GM18520 (cell line): ENCODE data around the gene TFB1M.
"Not testable (repeated sequence)": the region's sequence is repeated elsewhere in the genome, so short reads cannot be mapped to it uniquely, and the experiment has no call there.

Experiments
- ATAC-seq: cut with Tn5 transposase; IDR thresholded peaks from one replicate; pipeline ENCODE4 v1.9.1; 2021; ENCODE audit not compliant: unreplicated experiment

Gene TFB1M

GRCh38 chr6:155244434-155244833, 69.8 kb downstream of the TFB1M start:
- no peak for ATAC-seq

- ATAC-seq = no peak
These were observed 72.3 kb downstream of the TFB1M start for GRCh38 chr6:155241966-155242365.

- no peak for ATAC-seq
These were observed 73.2 kb downstream of the TFB1M start for GRCh38 chr6:155240905-155241600.

- ATAC-seq = no peak
These were observed 76.7 kb downstream of the TFB1M start for GRCh38 chr6:155237613-155238012.

GRCh38 chr6:155235087-155235486, 79.2 kb downstream of the TFB1M start:
- no peak for ATAC-seq

- ATAC-seq = no peak
These were observed 79.6 kb downstream of the TFB1M start for GRCh38 chr6:155234687-155235086.

GRCh38 chr6:155234167-155234566, 80.1 kb downstream of the TFB1M start:
- no peak for ATAC-seq

- no peak for ATAC-seq
These were observed 81.4 kb downstream of the TFB1M start for GRCh38 chr6:155232848-155233247.

GRCh38 chr6:155230975-155231374, 83.3 kb downstream of the TFB1M start:
- ATAC-seq = not testable (repeated sequence)

- no peak for ATAC-seq
These were observed 85.6 kb downstream of the TFB1M start for GRCh38 chr6:155228546-155229166.

GRCh38 chr6:155227046-155227445, 87.2 kb downstream of the TFB1M start:
- no peak for ATAC-seq

GRCh38 chr6:155224618-155225017, 89.7 kb downstream of the TFB1M start:
- no peak for ATAC-seq

GRCh38 chr6:155223646-155224451, 90.4 kb downstream of the TFB1M start:
- ATAC-seq = peak; percentile 98

GRCh38 chr6:155222506-155222905, 91.8 kb downstream of the TFB1M start:
- no peak for ATAC-seq

GRCh38 chr6:155221086-155221485, 93.2 kb downstream of the TFB1M start:
- ATAC-seq = no peak

GRCh38 chr6:155219858-155220301, 94.4 kb downstream of the TFB1M start:
- ATAC-seq = no peak

GRCh38 chr6:155219299-155219698, 95.0 kb downstream of the TFB1M start:
- no peak for ATAC-seq

- not testable (repeated sequence) for ATAC-seq
These were observed 95.6 kb downstream of the TFB1M start for GRCh38 chr6:155218711-155219110.

GRCh38 chr6:155216312-155217046, 97.8 kb downstream of the TFB1M start:
- no peak for ATAC-seq

- ATAC-seq = no peak
These were observed 98.4 kb downstream of the TFB1M start for GRCh38 chr6:155215906-155216305.
